ENCODE data around the gene APC.

DNA sequence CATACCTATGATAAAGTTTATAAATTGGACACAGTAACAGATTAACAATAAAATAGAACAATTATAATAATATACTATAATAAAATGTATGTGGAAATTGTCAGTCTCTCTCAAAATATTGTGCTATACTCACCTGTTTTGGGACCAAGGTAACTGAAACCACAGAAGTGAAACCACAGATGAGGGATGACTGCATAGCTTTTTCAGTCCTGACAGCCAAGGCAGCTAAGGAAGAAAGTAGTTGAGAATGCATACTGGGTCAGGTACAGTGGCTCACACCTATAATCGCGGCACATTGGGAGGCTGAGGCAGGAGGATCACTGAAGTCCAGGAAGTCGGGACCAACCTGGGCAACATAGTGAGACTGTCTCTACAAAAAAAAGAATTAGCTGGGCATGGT, 132.3 kb downstream of the APC start:
- no peak for TF ChIP-seq EZH2 (IDR thresholded peaks at IDR 0.05; ENCODE audit: borderline replicate concordance, insufficient read depth, low read depth, low read length, poor library complexity, severe bottlenecking)
- TF ChIP-seq, protein P1, sequence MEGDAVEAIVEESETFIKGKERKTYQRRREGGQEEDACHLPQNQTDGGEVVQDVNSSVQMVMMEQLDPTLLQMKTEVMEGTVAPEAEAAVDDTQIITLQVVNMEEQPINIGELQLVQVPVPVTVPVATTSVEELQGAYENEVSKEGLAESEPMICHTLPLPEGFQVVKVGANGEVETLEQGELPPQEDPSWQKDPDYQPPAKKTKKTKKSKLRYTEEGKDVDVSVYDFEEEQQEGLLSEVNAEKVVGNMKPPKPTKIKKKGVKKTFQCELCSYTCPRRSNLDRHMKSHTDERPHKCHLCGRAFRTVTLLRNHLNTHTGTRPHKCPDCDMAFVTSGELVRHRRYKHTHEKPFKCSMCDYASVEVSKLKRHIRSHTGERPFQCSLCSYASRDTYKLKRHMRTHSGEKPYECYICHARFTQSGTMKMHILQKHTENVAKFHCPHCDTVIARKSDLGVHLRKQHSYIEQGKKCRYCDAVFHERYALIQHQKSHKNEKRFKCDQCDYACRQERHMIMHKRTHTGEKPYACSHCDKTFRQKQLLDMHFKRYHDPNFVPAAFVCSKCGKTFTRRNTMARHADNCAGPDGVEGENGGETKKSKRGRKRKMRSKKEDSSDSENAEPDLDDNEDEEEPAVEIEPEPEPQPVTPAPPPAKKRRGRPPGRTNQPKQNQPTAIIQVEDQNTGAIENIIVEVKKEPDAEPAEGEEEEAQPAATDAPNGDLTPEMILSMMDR (IDR thresholded peaks at IDR 0.05): no peak

All from B cell (primary cell).